ENCODE measurements around the gene CALML6.
A peak's percentile ranks its signal among the peaks of the same experiment; 100 is the strongest.

CALML6 gene

GRCh38 chr1:1943834-1944570 lies 28.9 kb downstream of the CALML6 start:
- no peak for DNase-seq (ENCODE audit: extremely low read depth, low read depth)
- peak; percentile 83 for TF ChIP-seq CTCF (IDR thresholded peaks at IDR 0.05; ENCODE audit: low read depth, low read length)

GRCh38 chr1:1945782-1946393 lies 30.8 kb downstream of the CALML6 start:
- TF ChIP-seq CTCF (IDR thresholded peaks at IDR 0.05; ENCODE audit: low read depth, low read length), result no peak
- no peak for DNase-seq (ENCODE audit: extremely low read depth, low read depth)

GRCh38 chr1:1946540-1946939 lies 31.5 kb downstream of the CALML6 start:
- TF ChIP-seq CTCF (IDR thresholded peaks at IDR 0.05; ENCODE audit: low read depth, low read length), result no peak
- DNase-seq (ENCODE audit: extremely low read depth, low read depth), result no peak

GRCh38 chr1:1947493-1947892 lies 32.4 kb downstream of the CALML6 start:
- no peak for DNase-seq (ENCODE audit: extremely low read depth, low read depth)
- TF ChIP-seq CTCF (IDR thresholded peaks at IDR 0.05; ENCODE audit: low read depth, low read length), result no peak

GRCh38 chr1:1948783-1949182 lies 33.7 kb downstream of the CALML6 start:
- no peak for DNase-seq (ENCODE audit: extremely low read depth, low read depth)
- no peak for TF ChIP-seq CTCF (IDR thresholded peaks at IDR 0.05; ENCODE audit: low read depth, low read length)

- DNase-seq (ENCODE audit: extremely low read depth, low read depth), result no peak
- TF ChIP-seq CTCF (IDR thresholded peaks at IDR 0.05; ENCODE audit: low read depth, low read length), result no peak
Observed at GRCh38 chr1:1950940-1951339, 35.9 kb downstream of the CALML6 start.

GRCh38 chr1:1954015-1954414 lies 39.0 kb downstream of the CALML6 start:
- DNase-seq (ENCODE audit: extremely low read depth, low read depth), result no peak
- TF ChIP-seq CTCF (IDR thresholded peaks at IDR 0.05; ENCODE audit: low read depth, low read length), result no peak
